Amygdala (tissue), 56 donors: Measurements from ENCODE around the gene PRSS8.

Source experiments
- DNase-seq, 56 donors: peaks; one replicate each; lab custom pipeline; 2025; lab: John Stamatoyannopoulos, UW

The PRSS8 gene

GRCh38 chr16:31130336-31130891 is 5.1 kb downstream of the PRSS8 start:
- no peak for DNase-seq

GRCh38 chr16:31129568-31130335 is 5.8 kb downstream of the PRSS8 start:
- DNase-seq, result peak in 21 of 56 donors; percentile 5 to 67 (median 43)

GRCh38 chr16:31128711-31129567 is 6.6 kb downstream of the PRSS8 start:
- DNase-seq, result peak in 26 of 56 donors; percentile 11 to 61 (median 37)

- no peak for DNase-seq
Observed at GRCh38 chr16:31127182-31127581, 8.3 kb downstream of the PRSS8 start.

- DNase-seq, result no peak
Observed at GRCh38 chr16:31125844-31126243, 9.7 kb downstream of the PRSS8 start.

GRCh38 chr16:31120129-31120528 is 15.4 kb downstream of the PRSS8 start:
- DNase-seq, result no peak

- no peak for DNase-seq
Observed at GRCh38 chr16:31118223-31119155, 17.0 kb downstream of the PRSS8 start.

- peak; percentile 70 to 98 (median 96) for DNase-seq
Observed at GRCh38 chr16:31117384-31118222, 17.9 kb downstream of the PRSS8 start, which contains the start of gene KAT8. KAT8 (plus strand) TSS chr16:31117664; CDS start chr16:31117682, 18 bp downstream.

GRCh38 chr16:31114468-31114867 is 21.1 kb downstream of the PRSS8 start:
- DNase-seq, result no peak

- DNase-seq, result peak in 1 of 56 donors; percentile 22
Observed at GRCh38 chr16:31113121-31114120, 22.1 kb downstream of the PRSS8 start.

- DNase-seq, result no peak
Observed at GRCh38 chr16:31112711-31113110, 22.8 kb downstream of the PRSS8 start.

- DNase-seq, result no peak
Observed at GRCh38 chr16:31111881-31112466, 23.6 kb downstream of the PRSS8 start.

GRCh38 chr16:31110106-31111034 is 25.2 kb downstream of the PRSS8 start:
- no peak for DNase-seq

- no peak for DNase-seq
Observed at GRCh38 chr16:31109622-31110021, 25.9 kb downstream of the PRSS8 start.

- DNase-seq, result no peak
Observed at GRCh38 chr16:31108794-31109558, 26.6 kb downstream of the PRSS8 start.
